HCT116 (cell line): ENCODE data around the gene ZC3H8. TPM values are rescaled to one million over a fixed set of nuclear protein-coding genes. Genes with fewer than 3 reads are reported as not detected.

Experiments used
- ATAC-seq: fragments of 200-7000 bp; cut with Tn5 transposase; 2 replicates; pipeline ENCODE4 v1.9.1; 2020; ENCODE audit warnings: mild to moderate bottlenecking, moderate library complexity
- BruUV-seq: library from RNA; stranded (reverse); fragments of 400-500 nt; replicated peaks from 2 replicates; lab custom pipeline; 2021; lab: Mats Ljungman, UMichigan
- CTCF ChIA-PET: fragments of 300-600 bp; sonication (Branson Sonifier 250); formaldehyde crosslinking; loops from one replicate; lab custom pipeline; 2021; ENCODE audit warnings: antibody characterized with exemption; lab: Charles Lee
- POLR2A ChIA-PET: fragments of 300-600, 350-600 bp; sonication (Branson Sonifier 250); formaldehyde crosslinking; loops from one replicate; lab custom pipeline; 2021; ENCODE audit warnings: antibody characterized with exemption; lab: Charles Lee
- RAD21 ChIA-PET, 2 experiments: fragments of 300-600 bp; sonication (Branson Sonifier 250); formaldehyde crosslinking; loops; one replicate each; lab custom pipeline; 2023; ENCODE audit warnings: low total read pairs in 2 of 2; ENCODE audit not compliant: uncharacterized antibody in 2 of 2, unreplicated experiment in 2 of 2, low non-redundant PET in 1 of 2; lab: Charles Lee
- DNase-seq: peaks from one replicate; pipeline ENCODE4 v3.0.0-alpha.2; 2010; ENCODE audit warnings: low read depth, low spot score
- H2AFZ ChIP-seq: fragments of 200-600 bp; shearing (Covaris generic), sonication (generic); 2 replicates; pipeline ENCODE4 v1.6.1; 2017; ENCODE audit warnings: low read depth, mixed run types, mixed read lengths, antibody characterized with exemption, low read length; ENCODE audit not compliant: poor library complexity, severe bottlenecking
- H3K27ac ChIP-seq: 2 replicates; pipeline ENCODE4 v1.5.1; 2012; ENCODE audit warnings: low read depth, low read length
- H3K27me3 ChIP-seq: fragments of 200-600 bp; sonication (generic); 2 replicates; pipeline ENCODE4 v1.6.1; 2016; ENCODE audit warnings: mixed run types, low read length, mixed read lengths; ENCODE audit not compliant: insufficient read depth
- H3K36me3 ChIP-seq, 2 experiments: fragments of 200-500 bp in 1 of 2; fragments of 200-600 bp in 1 of 2; sonication (Bioruptor generic) in 1 of 2; sonication (generic) in 1 of 2; 2 replicates each; pipeline versions ENCODE4 v1.5.1 to v1.6.1; 2014 to 2016; ENCODE audit warnings: low read length in 2 of 2, inconsistent platforms in 1 of 2, mixed read lengths in 1 of 2, mixed run types in 1 of 2; ENCODE audit not compliant: insufficient read depth in 2 of 2, control insufficient read depth in 1 of 2
- H3K4me1 ChIP-seq, 2 experiments: fragments of 200-600 bp in 1 of 2; sonication (generic) in 1 of 2; 2 replicates each; pipeline versions ENCODE4 v1.5.1 to v1.6.1; 2012 to 2017; ENCODE audit warnings: low read length in 2 of 2, inconsistent platforms in 1 of 2, mild to moderate bottlenecking in 1 of 2, mixed read lengths in 1 of 2, mixed run types in 1 of 2, moderate library complexity in 1 of 2; ENCODE audit not compliant: insufficient read depth in 2 of 2, control insufficient read depth in 1 of 2
- H3K4me2 ChIP-seq: fragments of 200-600 bp; sonication (generic); 2 replicates; pipeline ENCODE4 v1.6.1; 2017; ENCODE audit warnings: mixed run types, low read length, mixed read lengths
- H3K4me3 ChIP-seq, 2 experiments: fragments of 200-600 bp in 1 of 2; sonication (generic) in 1 of 2; replicated peaks in 1 of 2; 2 replicates each; pipeline ENCODE4 v1.5.1; 2011 to 2016; ENCODE audit warnings: low read length in 2 of 2, control low read depth in 1 of 2, low read depth in 1 of 2, mild to moderate bottlenecking in 1 of 2, mixed read lengths in 1 of 2, mixed run types in 1 of 2
- H3K79me2 ChIP-seq: fragments of 200-600 bp; sonication (generic); 2 replicates; pipeline ENCODE4 v1.6.1; 2017; ENCODE audit warnings: mild to moderate bottlenecking, mixed run types, low read length, moderate library complexity, mixed read lengths; ENCODE audit not compliant: insufficient read depth
- H3K9ac ChIP-seq: fragments of 200-600 bp; sonication (generic); 2 replicates; pipeline ENCODE4 v1.6.1; 2016; ENCODE audit warnings: low read length, mixed read lengths
- H3K9me2 ChIP-seq: fragments of 200-600 bp; sonication (generic), shearing (Covaris generic); 2 replicates; pipeline ENCODE4 v1.6.1; 2017; ENCODE audit warnings: mixed run types, mild to moderate bottlenecking, moderate library complexity; ENCODE audit not compliant: insufficient read depth
- H3K9me3 ChIP-seq, 2 experiments: fragments of 200-500 bp in 1 of 2; fragments of 200-600 bp in 1 of 2; sonication (Bioruptor generic) in 1 of 2; sonication (generic) in 1 of 2; 2 replicates each; pipeline ENCODE4 v1.6.1; 2014 to 2017; ENCODE audit warnings: low read length in 2 of 2, mixed read lengths in 2 of 2, inconsistent platforms in 1 of 2, low read depth in 1 of 2, mild to moderate bottlenecking in 1 of 2, mixed run types in 1 of 2, moderate library complexity in 1 of 2; ENCODE audit not compliant: control insufficient read depth in 1 of 2, insufficient read depth in 1 of 2
- H4K20me1 ChIP-seq: fragments of 200-600 bp; sonication (generic), shearing (Covaris generic); 2 replicates; pipeline ENCODE4 v1.6.1; 2017; ENCODE audit warnings: mixed run types, mild to moderate bottlenecking, moderate library complexity; ENCODE audit not compliant: insufficient read depth
- CBX3 ChIP-seq: IDR thresholded peaks from 2 replicates; pipeline ENCODE4 v1.6.1; 2012; ENCODE audit warnings: low read depth
- CEBPB ChIP-seq: IDR thresholded peaks from 2 replicates; pipeline ENCODE4 v1.6.1; 2012; ENCODE audit warnings: low read depth
- EGR1 ChIP-seq: IDR thresholded peaks from 2 replicates; pipeline ENCODE4 v1.6.1; 2012; ENCODE audit warnings: low read depth
- EZH2phosphoT487 ChIP-seq: fragments of 200-600 bp; IDR thresholded peaks from 2 replicates; pipeline ENCODE4 v1.6.1; 2018; ENCODE audit warnings: antibody characterized with exemption, borderline replicate concordance
- JUND ChIP-seq: IDR thresholded peaks from 2 replicates; pipeline ENCODE4 v1.6.1; 2012
- POLR2A ChIP-seq: IDR thresholded peaks from 2 replicates; pipeline ENCODE4 v1.7.0; 2011; ENCODE audit warnings: borderline replicate concordance; ENCODE audit not compliant: insufficient read depth, insufficient read length; ENCODE audit errors: extremely low read depth
- POLR2AphosphoS5 ChIP-seq: IDR thresholded peaks from 2 replicates; pipeline ENCODE4 v1.6.1; 2011; ENCODE audit warnings: mild to moderate bottlenecking, low read depth, low read length, moderate library complexity
- SP1 ChIP-seq: IDR thresholded peaks from 2 replicates; pipeline ENCODE4 v1.6.1; 2012; ENCODE audit warnings: low read depth
- SRF ChIP-seq: IDR thresholded peaks from 2 replicates; pipeline ENCODE4 v1.6.1; 2012; ENCODE audit warnings: low read depth
- ZFX ChIP-seq: fragments of 450-650 bp; IDR thresholded peaks from 2 replicates; pipeline ENCODE4 v1.6.1; 2017
- intact Hi-C: fragments of 100-400 bp; cut with micrococcal nuclease; formaldehyde crosslinking; loops from 2 replicates; pipeline ENCODE4 v1.10.0; 2022
- total RNA-seq: library from RNA; stranded (reverse); gene quantifications from one replicate; pipeline ENCODE4 v1.2.1, GENCODE V29; 2021; ENCODE audit not compliant: unreplicated experiment
- TF ChIP-seq, protein P1 (sequence below): IDR thresholded peaks from 2 replicates; pipeline ENCODE4 v1.6.1; 2011; ENCODE audit warnings: mild to moderate bottlenecking, low read length, moderate library complexity; ENCODE audit not compliant: insufficient replicate concordance; ENCODE audit errors: extremely low read depth
- TF ChIP-seq, protein P2 (sequence below), 3 experiments: fragments of 200-600 bp in 1 of 3; sonication (generic) in 1 of 3; IDR thresholded peaks in 2 of 3; conservative IDR thresholded peaks in 1 of 3; 2 replicates each; pipeline ENCODE4 v1.5.1; 2012 to 2017; ENCODE audit warnings: low read depth in 2 of 3, low read length in 2 of 3, antibody characterized with exemption in 1 of 3, borderline replicate concordance in 1 of 3, control low read depth in 1 of 3, mild to moderate bottlenecking in 1 of 3, mixed read lengths in 1 of 3, mixed run types in 1 of 3, moderate library complexity in 1 of 3; ENCODE audit not compliant: insufficient read depth in 1 of 3
- TF ChIP-seq, protein P3 (sequence below): IDR thresholded peaks from 2 replicates; pipeline ENCODE4 v1.6.1; 2012; ENCODE audit warnings: low read depth

ZC3H8 gene
- total RNA-seq, 1 experiment from 2014 or later = 13.4 TPM

DNA sequence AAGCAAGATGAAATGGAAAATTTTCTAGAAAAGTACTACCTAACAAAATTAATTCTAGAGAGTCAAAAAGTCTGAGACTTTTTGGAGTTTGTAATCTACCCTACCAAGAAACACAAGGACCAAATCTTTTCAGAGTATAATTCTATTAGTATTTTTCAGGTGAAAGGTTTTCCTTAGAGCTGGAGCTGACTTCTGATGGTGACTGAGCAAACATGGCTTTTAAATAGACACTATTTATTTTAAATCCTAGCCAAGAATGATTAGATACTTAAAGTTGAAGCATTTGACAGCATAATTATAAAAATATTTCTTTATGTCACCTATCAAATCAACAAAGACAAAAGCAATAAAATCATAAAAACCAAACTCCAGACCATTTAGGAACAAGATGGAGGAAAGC is 47.1 kb upstream of the ZC3H8 start:
- Histone ChIP-seq H3K36me3 (no peaks in the 10 kb centered on the region), H3K4me1 (peaks cover 0 to 6% of the 10 kb centered on the region in 2 experiments; a peak in 1 of 4 replicates), H3K27ac (no peak overlapping the region), H3K9ac (no peak overlapping the region), H3K4me3 (no peak overlapping the region), H3K27me3 (no peaks in the 10 kb centered on the region), H3K9me2 (no peaks in the 10 kb centered on the region), H4K20me1 (no peaks in the 10 kb centered on the region), H3K4me2 (no peak overlapping the region), H2AFZ (no peak overlapping the region), H3K79me2 (no peaks in the 10 kb centered on the region), H3K9me3 (no peaks in the 10 kb centered on the region)
- TF ChIP-seq, protein P1, sequence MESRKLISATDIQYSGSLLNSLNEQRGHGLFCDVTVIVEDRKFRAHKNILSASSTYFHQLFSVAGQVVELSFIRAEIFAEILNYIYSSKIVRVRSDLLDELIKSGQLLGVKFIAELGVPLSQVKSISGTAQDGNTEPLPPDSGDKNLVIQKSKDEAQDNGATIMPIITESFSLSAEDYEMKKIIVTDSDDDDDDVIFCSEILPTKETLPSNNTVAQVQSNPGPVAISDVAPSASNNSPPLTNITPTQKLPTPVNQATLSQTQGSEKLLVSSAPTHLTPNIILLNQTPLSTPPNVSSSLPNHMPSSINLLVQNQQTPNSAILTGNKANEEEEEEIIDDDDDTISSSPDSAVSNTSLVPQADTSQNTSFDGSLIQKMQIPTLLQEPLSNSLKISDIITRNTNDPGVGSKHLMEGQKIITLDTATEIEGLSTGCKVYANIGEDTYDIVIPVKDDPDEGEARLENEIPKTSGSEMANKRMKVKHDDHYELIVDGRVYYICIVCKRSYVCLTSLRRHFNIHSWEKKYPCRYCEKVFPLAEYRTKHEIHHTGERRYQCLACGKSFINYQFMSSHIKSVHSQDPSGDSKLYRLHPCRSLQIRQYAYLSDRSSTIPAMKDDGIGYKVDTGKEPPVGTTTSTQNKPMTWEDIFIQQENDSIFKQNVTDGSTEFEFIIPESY = no peak
- TF ChIP-seq ZFX (no peak), POLR2A (no peak), EZH2phosphoT487 (no peak), JUND (no peak), POLR2AphosphoS5 (no peak), EGR1 (no peak), CBX3 (no peak), SRF (no peak), SP1 (no peak), CEBPB (no peak)
- TF ChIP-seq, protein P2, sequence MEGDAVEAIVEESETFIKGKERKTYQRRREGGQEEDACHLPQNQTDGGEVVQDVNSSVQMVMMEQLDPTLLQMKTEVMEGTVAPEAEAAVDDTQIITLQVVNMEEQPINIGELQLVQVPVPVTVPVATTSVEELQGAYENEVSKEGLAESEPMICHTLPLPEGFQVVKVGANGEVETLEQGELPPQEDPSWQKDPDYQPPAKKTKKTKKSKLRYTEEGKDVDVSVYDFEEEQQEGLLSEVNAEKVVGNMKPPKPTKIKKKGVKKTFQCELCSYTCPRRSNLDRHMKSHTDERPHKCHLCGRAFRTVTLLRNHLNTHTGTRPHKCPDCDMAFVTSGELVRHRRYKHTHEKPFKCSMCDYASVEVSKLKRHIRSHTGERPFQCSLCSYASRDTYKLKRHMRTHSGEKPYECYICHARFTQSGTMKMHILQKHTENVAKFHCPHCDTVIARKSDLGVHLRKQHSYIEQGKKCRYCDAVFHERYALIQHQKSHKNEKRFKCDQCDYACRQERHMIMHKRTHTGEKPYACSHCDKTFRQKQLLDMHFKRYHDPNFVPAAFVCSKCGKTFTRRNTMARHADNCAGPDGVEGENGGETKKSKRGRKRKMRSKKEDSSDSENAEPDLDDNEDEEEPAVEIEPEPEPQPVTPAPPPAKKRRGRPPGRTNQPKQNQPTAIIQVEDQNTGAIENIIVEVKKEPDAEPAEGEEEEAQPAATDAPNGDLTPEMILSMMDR (IDR thresholded peaks at IDR 0.05 in 2 of 3, conservative IDR thresholded peaks at IDR 0.05 in 1 of 3; ENCODE audit: borderline replicate concordance in 1 of 3, insufficient read depth in 1 of 3, low read depth in 2 of 3, low read length in 2 of 3) = no peak
- TF ChIP-seq, protein P3, sequence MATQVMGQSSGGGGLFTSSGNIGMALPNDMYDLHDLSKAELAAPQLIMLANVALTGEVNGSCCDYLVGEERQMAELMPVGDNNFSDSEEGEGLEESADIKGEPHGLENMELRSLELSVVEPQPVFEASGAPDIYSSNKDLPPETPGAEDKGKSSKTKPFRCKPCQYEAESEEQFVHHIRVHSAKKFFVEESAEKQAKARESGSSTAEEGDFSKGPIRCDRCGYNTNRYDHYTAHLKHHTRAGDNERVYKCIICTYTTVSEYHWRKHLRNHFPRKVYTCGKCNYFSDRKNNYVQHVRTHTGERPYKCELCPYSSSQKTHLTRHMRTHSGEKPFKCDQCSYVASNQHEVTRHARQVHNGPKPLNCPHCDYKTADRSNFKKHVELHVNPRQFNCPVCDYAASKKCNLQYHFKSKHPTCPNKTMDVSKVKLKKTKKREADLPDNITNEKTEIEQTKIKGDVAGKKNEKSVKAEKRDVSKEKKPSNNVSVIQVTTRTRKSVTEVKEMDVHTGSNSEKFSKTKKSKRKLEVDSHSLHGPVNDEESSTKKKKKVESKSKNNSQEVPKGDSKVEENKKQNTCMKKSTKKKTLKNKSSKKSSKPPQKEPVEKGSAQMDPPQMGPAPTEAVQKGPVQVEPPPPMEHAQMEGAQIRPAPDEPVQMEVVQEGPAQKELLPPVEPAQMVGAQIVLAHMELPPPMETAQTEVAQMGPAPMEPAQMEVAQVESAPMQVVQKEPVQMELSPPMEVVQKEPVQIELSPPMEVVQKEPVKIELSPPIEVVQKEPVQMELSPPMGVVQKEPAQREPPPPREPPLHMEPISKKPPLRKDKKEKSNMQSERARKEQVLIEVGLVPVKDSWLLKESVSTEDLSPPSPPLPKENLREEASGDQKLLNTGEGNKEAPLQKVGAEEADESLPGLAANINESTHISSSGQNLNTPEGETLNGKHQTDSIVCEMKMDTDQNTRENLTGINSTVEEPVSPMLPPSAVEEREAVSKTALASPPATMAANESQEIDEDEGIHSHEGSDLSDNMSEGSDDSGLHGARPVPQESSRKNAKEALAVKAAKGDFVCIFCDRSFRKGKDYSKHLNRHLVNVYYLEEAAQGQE = no peak
- intact Hi-C loops = no loop called here
- ChIA-PET RAD21 (no interaction called here), POLR2A (no interaction called here), CTCF (no interaction called here)
- ATAC-seq = no peak
- BruUV-seq = no TSS peak
- DNase-seq = no peak
